Heart left ventricle (tissue), 16 donors: ENCODE data around the gene PFKFB2. TPM values are rescaled to one million over a fixed set of nuclear protein-coding genes. Genes with fewer than 3 reads are reported as not detected.
A peak's percentile ranks its signal among the peaks of the same experiment; 100 is the strongest.
"Not testable (repeated sequence)": the region's sequence is repeated elsewhere in the genome, so short reads cannot be mapped to it uniquely, and the experiment has no call there.

ENCODE experiments used
- ATAC-seq, 4 donors: fragments of 200-7000 bp; cut with Tn5 transposase; one replicate each; pipeline ENCODE4 v1.9.1; 2020 to 2022; ENCODE audit warnings: moderate library complexity in 4 of 4, mild to moderate bottlenecking in 3 of 4, moderate number of reproducible peaks in 1 of 4
- DNase-seq, 5 donors: peaks; one replicate each; pipeline ENCODE4 v3.0.0-alpha.2; 2020
- H3K27ac ChIP-seq, 12 donors: fragments of 200-600 bp; sonication (generic) in 4 of 12; one replicate each; pipeline versions ENCODE4 v1.5.0 to v1.8.0; 2016 to 2022; ENCODE audit warnings: mild to moderate bottlenecking in 2 of 12
- H3K27me3 ChIP-seq, 9 donors: fragments of 200-600 bp; sonication (generic) in 2 of 9; one replicate each; pipeline versions ENCODE4 v1.5.1 to v1.8.0; 2016 to 2022; ENCODE audit warnings: mild to moderate bottlenecking in 3 of 9
- H3K36me3 ChIP-seq, 9 donors: fragments of 200-600 bp; sonication (generic) in 2 of 9; one replicate each; pipeline versions ENCODE4 v1.5.0 to v1.8.0; 2018 to 2022; ENCODE audit warnings: mild to moderate bottlenecking in 2 of 9
- H3K4me1 ChIP-seq, 12 donors: fragments of 200-600 bp; sonication (generic) in 4 of 12; one replicate each; pipeline versions ENCODE4 v1.5.0 to v1.8.0; 2016 to 2022; ENCODE audit warnings: mild to moderate bottlenecking in 3 of 12
- H3K4me3 ChIP-seq, 12 donors: fragments of 200-600 bp; sonication (generic) in 4 of 12; one replicate each; pipeline versions ENCODE4 v1.5.0 to v1.8.0; 2017 to 2022; ENCODE audit warnings: mild to moderate bottlenecking in 9 of 12, moderate library complexity in 4 of 12
- H3K9me3 ChIP-seq, 12 donors: fragments of 200-600 bp; sonication (generic) in 4 of 12; one replicate each; pipeline versions ENCODE4 v1.5.0 to v1.8.0; 2016 to 2022; ENCODE audit warnings: mild to moderate bottlenecking in 1 of 12
- CTCF ChIP-seq, 12 donors: fragments of 200-600 bp; sonication (generic) in 4 of 12; IDR thresholded peaks; one replicate each; pipeline versions ENCODE4 v1.5.0 to v1.8.0; 2018 to 2022; ENCODE audit warnings: antibody characterized with exemption in 12 of 12, mild to moderate bottlenecking in 5 of 12
- POLR2A ChIP-seq, 2 donors: fragments of 450-650 bp; IDR thresholded peaks; one replicate each; pipeline ENCODE4 v1.6.1; 2017; ENCODE audit warnings: antibody characterized with exemption in 2 of 2, mild to moderate bottlenecking in 2 of 2, moderate library complexity in 2 of 2
- WGBS, 4 donors: extraction: QIAGEN DNeasy Blood & Tissue Kit in 2 of 4; methylation state at CpG; one replicate each; pipeline versions ENCODE4 v1.1.5 to v1.1.7; 2013 to 2018; 5-methylcytosine and 5-hydroxymethylcytosine counted together
- intact Hi-C, 10 donors: fragments of 100-400 bp; cut with DNase I; formaldehyde crosslinking; loops; one replicate each; pipeline versions ENCODE4 v1.11.1 to v1.14.2; 2022
- polyA plus RNA-seq, 2 donors: library from polyadenylated mRNA; stranded (reverse); fragments of 200-250 nt; gene quantifications; one replicate each; pipeline ENCODE4 v1.2.3, GENCODE V29; 2013
- total RNA-seq, 9 donors: library from RNA; depleted of rRNA in 2 of 9; stranded (reverse); fragments of >200 nt in 2 of 9; fragmentation: NEBNext Ultra II Directional in 3 of 9; extraction: Animal tissue kit (Norgen Biotek cat#: 25700) in 3 of 9; gene quantifications; one replicate each; pipeline versions ENCODE4 v1.1.0 to v1.2.4, GENCODE V29; 2016 to 2023
- donor health status: ischemic (EF 13 %, LVEDD 7.1; RV severe dilation, severe dysfunction).
- donor health status: healthy with polysubstance abuse.
- donor health status: DM: no; HTN: yes; CAD: no.
- donor health status: DM: no; HTN: no; CAD: no.
- donor health status: ischemic (EF 25% LVEDD 6.9; RV normal size, moderate dysfunction).
- donor health status: ischemic (EF 25% LVEDD 5.7; RV mildly dilated, moderate dysfunction).
- donor health status: healthy.
- donor health status: DM: yes; HTN: yes; CAD: no.
- donor health status: ischemic (EF 35%, LVEDD 5.7; RV mildly dilated, moderate dysfunction).
- donor health status: nonischemic (EF 11% LVEDD 7.7; RV severe dilation, severe dysfunction).
- donor health status: DM: yes; HTN: yes; CAD: no.
- donor health status: PGD.
- donor health status: ischemic (EF 29% LVEDD 5.4; RV normal size, mild dysfunction).
- donor health status: nonischemic (EF 23%, LVEDD 6.1; RV moderate dilation, normal function).

The PFKFB2 gene
- total and polyA plus RNA-seq, 11 donors = 16.0 to 130 (median 58.7) TPM

- intact Hi-C loops = no loop called here
- peak overlapping the region in 6 of 12 donors; percentile 4 to 54 (median 30) for H3K27ac ChIP-seq
- WGBS, 4 donors = 60 to 71% (median 68%) methylated on average over 3 of the region's 3 CpGs
Observed at GRCh38 chr1:207040181-207040533, 12.9 kb upstream of the PFKFB2 start.

GRCh38 chr1:207041397-207041796 is 11.7 kb upstream of the PFKFB2 start:
- H3K27me3 ChIP-seq, DNase-seq, H3K4me3 ChIP-seq, H3K27ac ChIP-seq, H3K9me3 ChIP-seq, ATAC-seq, intact Hi-C loops: not testable (repeated sequence)
- peaks cover 0 to 27% (median 0%) of the 10 kb centered on the region in 9 donors for H3K36me3 ChIP-seq
- 90 to 98% (median 95%) methylated on average over 2 of the region's 2 CpGs for WGBS, 4 donors
- H3K4me1 ChIP-seq = peaks cover 0 to 35% (median 16%) of the 10 kb centered on the region in 12 donors

More at GRCh38 chr1:207040181-207040533, 12.9 kb upstream of the PFKFB2 start:
- H3K4me3 ChIP-seq = no peak overlapping the region
- TF ChIP-seq POLR2A (IDR thresholded peaks at IDR 0.05) = no peak
- no peak for TF ChIP-seq CTCF (IDR thresholded peaks at IDR 0.05)
- H3K27me3 ChIP-seq = no peaks in the 10 kb centered on the region
- DNase-seq = no peak
- peaks cover 0 to 15% (median 0%) of the 10 kb centered on the region in 9 donors for H3K36me3 ChIP-seq
- no peak for ATAC-seq
- H3K4me1 ChIP-seq = peaks cover 0 to 23% (median 6%) of the 10 kb centered on the region in 12 donors
- H3K9me3 ChIP-seq = no peaks in the 10 kb centered on the region

DNA sequence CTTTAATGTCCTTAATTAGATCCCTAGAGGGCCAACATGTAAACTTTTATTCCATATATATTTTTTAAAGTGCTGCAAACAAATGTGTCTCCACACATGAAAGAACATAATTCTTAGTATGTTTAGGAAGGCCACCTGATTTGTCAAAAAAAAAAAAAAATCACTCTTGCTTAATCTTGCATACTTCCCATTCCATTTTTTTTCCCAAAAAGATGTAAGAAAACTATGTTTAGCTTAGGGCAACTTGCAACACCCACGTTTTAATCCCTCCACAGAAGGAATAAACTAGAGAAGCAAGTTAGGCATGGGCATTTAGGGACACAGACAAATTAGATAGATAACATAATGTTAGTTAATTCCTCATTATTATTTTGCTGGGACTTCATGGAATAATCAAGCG is 7.6 kb upstream of the PFKFB2 start:
- H3K27ac ChIP-seq = no peak overlapping the region
- intact Hi-C loops = no loop called here
- TF ChIP-seq CTCF (IDR thresholded peaks at IDR 0.05) (no peak), POLR2A (IDR thresholded peaks at IDR 0.05) (no peak)
- H3K4me1 ChIP-seq = peaks cover 3 to 60% (median 42%) of the 10 kb centered on the region in 12 donors
- no peaks in the 10 kb centered on the region for H3K27me3 ChIP-seq
- 74 to 88% (median 82%) methylated on average over 2 of the region's 2 CpGs for WGBS, 4 donors
- DNase-seq (no peak), ATAC-seq (no peak)
- H3K4me3 ChIP-seq = no peak overlapping the region
- H3K9me3 ChIP-seq = no peaks in the 10 kb centered on the region
- peaks cover 0 to 59% (median 17%) of the 10 kb centered on the region in 9 donors for H3K36me3 ChIP-seq

DNA sequence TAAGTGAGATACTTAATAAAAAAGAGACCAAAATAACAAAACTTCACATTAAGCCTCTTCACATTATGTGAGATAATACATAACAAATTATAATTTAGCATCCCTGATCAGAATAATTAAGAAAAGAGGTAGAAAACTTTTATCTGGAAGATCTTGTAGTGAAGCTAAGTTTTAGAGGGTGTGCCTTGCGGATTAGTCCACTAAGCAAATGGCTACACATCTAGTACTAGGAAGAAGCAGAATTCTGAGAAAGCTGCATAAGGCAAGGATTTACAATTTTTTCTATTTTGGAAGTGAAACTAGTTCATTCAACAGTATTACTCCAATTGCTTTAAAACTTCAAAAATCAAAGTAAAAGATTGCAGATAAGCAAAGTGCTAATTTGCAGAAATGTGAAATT is 5.6 kb upstream of the PFKFB2 start:
- no peaks in the 10 kb centered on the region for H3K9me3 ChIP-seq
- H3K27ac ChIP-seq = no peak overlapping the region
- ATAC-seq (no peak), DNase-seq (no peak)
- intact Hi-C loops = no loop called here
- TF ChIP-seq POLR2A (IDR thresholded peaks at IDR 0.05) (no peak), CTCF (IDR thresholded peaks at IDR 0.05) (no peak)
- H3K36me3 ChIP-seq = peaks cover 0 to 59% (median 17%) of the 10 kb centered on the region in 9 donors
- H3K27me3 ChIP-seq = no peaks in the 10 kb centered on the region
- 57 to 87% (median 82%) methylated on average over 1 of the region's 1 CpG for WGBS, 4 donors
- H3K4me1 ChIP-seq = peaks cover 3 to 75% (median 54%) of the 10 kb centered on the region in 12 donors
- peak overlapping the region in 1 of 12 donors; percentile 3 for H3K4me3 ChIP-seq

DNA sequence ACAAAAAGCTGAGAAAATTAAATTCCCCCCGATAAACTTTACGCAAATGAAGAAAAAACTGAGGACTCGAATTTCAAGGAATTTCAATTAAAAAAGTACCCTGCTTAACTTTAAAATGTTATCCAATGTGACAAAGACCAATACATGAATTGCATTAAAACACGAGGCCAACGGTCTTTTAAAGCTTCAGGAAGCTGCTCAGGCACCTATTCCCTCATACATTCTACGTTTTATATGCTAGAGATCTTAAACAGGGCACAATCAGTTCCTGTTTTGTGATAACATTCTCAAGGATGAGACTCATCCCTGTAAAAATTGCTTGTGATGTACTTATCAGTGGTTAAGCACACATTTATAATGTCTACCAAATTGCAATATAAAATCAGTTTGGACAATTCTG is 5.0 kb upstream of the PFKFB2 start:
- TF ChIP-seq POLR2A (IDR thresholded peaks at IDR 0.05) (no peak), CTCF (IDR thresholded peaks at IDR 0.05) (no peak)
- Histone ChIP-seq H3K36me3 (peaks cover 0 to 59% (median 17%) of the 10 kb centered on the region in 9 donors), H3K4me3 (no peak overlapping the region), H3K9me3 (no peaks in the 10 kb centered on the region), H3K27me3 (no peaks in the 10 kb centered on the region), H3K27ac (no peak overlapping the region), H3K4me1 (peaks cover 3 to 77% (median 54%) of the 10 kb centered on the region in 12 donors)
- intact Hi-C loops = no loop called here
- WGBS, 4 donors = 72 to 81% (median 77%) methylated on average over 6 of the region's 6 CpGs
- DNase-seq (no peak), ATAC-seq (no peak)
